Ishikawa (cell line): ENCODE results near the gene MITF.

Source experiments
- CEBPB ChIP-seq: IDR thresholded peaks from 2 replicates; pipeline ENCODE4 v1.6.1; 2012
- CREB1 ChIP-seq: IDR thresholded peaks from 2 replicates; pipeline ENCODE4 v1.6.1; 2012; ENCODE audit warnings: low read depth
- EGR1 ChIP-seq: IDR thresholded peaks from 2 replicates; pipeline ENCODE4 v1.6.1; 2012
- EP300 ChIP-seq: IDR thresholded peaks from 2 replicates; pipeline ENCODE4 v1.6.1; 2012; ENCODE audit warnings: borderline replicate concordance
- FOXM1 ChIP-seq: IDR thresholded peaks from 2 replicates; pipeline ENCODE4 v1.6.1; 2012; ENCODE audit warnings: low read depth, borderline replicate concordance
- NFIC ChIP-seq: IDR thresholded peaks from 2 replicates; pipeline ENCODE4 v1.6.1; 2012
- RAD21 ChIP-seq: IDR thresholded peaks from 2 replicates; pipeline ENCODE4 v1.6.1; 2012; ENCODE audit warnings: low read depth
- TAF1 ChIP-seq: IDR thresholded peaks from 2 replicates; pipeline ENCODE4 v1.6.1; 2012; ENCODE audit warnings: low read depth, mild to moderate bottlenecking
- TCF12 ChIP-seq: IDR thresholded peaks from 2 replicates; pipeline ENCODE4 v1.6.1; 2012; ENCODE audit warnings: low read depth
- TEAD4 ChIP-seq: IDR thresholded peaks from 2 replicates; pipeline ENCODE4 v1.6.1; 2012
- YY1 ChIP-seq: IDR thresholded peaks from 2 replicates; pipeline ENCODE4 v1.6.1; 2012; ENCODE audit warnings: low read depth
- ZBTB7A ChIP-seq: IDR thresholded peaks from 2 replicates; pipeline ENCODE4 v1.6.1; 2012; ENCODE audit warnings: low read depth
- TF ChIP-seq, protein P1 (sequence below): IDR thresholded peaks from 2 replicates; pipeline ENCODE4 v1.6.1; 2012; ENCODE audit warnings: low read depth, mild to moderate bottlenecking
- TF ChIP-seq, protein P2 (sequence below): IDR thresholded peaks from 2 replicates; pipeline ENCODE4 v1.6.1; 2012
- TF ChIP-seq, protein P3 (sequence below): IDR thresholded peaks from 2 replicates; pipeline ENCODE4 v1.6.1; 2012

The MITF gene

DNA sequence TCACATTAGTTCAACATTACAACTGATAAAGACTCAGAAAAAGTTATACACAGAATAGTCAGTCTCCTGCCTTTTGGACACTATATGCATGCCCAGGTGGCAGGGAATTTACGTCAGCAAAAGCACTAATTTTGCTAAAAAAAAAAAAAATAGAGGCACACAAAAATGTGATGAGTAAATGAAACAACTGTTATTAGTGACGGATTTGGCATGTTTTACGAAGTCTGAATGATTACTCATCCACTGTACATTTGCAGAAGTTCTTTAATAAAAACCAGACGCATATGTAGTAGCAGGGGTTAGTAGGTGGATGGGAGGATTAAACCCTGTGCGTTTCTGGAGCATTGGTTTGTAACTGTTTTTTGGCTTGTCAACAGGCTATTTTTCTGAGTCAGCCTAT lies 99.0 kb downstream of the MITF start:
- TF ChIP-seq CEBPB (no peak), TEAD4 (no peak), EP300 (no peak)
- TF ChIP-seq, protein P1, sequence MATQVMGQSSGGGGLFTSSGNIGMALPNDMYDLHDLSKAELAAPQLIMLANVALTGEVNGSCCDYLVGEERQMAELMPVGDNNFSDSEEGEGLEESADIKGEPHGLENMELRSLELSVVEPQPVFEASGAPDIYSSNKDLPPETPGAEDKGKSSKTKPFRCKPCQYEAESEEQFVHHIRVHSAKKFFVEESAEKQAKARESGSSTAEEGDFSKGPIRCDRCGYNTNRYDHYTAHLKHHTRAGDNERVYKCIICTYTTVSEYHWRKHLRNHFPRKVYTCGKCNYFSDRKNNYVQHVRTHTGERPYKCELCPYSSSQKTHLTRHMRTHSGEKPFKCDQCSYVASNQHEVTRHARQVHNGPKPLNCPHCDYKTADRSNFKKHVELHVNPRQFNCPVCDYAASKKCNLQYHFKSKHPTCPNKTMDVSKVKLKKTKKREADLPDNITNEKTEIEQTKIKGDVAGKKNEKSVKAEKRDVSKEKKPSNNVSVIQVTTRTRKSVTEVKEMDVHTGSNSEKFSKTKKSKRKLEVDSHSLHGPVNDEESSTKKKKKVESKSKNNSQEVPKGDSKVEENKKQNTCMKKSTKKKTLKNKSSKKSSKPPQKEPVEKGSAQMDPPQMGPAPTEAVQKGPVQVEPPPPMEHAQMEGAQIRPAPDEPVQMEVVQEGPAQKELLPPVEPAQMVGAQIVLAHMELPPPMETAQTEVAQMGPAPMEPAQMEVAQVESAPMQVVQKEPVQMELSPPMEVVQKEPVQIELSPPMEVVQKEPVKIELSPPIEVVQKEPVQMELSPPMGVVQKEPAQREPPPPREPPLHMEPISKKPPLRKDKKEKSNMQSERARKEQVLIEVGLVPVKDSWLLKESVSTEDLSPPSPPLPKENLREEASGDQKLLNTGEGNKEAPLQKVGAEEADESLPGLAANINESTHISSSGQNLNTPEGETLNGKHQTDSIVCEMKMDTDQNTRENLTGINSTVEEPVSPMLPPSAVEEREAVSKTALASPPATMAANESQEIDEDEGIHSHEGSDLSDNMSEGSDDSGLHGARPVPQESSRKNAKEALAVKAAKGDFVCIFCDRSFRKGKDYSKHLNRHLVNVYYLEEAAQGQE = no peak

DNA sequence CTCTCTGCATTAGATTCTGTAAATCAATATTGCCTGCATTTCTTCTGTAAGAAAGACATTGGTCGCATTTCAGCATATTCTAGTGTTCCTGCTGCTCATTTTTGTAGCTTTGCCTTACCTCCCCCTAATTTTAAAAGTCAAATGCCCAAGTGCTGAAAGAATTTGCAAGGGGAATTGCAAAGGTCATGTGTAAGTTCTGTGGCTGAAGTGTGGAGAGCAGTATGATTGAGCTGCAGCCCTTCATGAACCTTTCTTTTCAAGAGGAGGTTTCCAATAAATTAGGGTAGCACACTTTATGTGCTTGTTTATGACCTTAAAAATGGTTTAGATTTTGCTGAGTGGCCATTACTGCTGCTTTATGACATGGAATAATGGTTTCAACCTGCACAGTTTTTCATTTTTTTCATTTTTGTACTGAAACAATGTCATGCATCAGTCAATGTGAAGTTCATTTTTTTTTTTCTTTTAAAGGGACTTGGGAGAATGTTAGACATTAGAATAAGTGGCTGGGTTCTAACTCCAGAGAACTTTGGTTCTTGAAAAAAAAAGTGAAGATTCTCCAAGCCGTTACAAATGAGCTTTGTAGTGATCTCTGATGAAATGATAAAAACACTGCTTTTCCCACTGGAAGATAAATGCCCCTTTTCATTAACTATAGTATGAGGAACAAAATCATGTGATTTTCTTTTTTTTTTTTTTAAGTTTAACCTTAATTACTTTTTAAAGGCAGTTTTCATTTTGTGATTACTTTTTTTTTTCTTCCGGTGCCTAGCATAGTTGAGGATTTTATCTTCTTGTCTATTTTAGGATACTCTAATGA lies 99.6 kb downstream of the MITF start:
- TF ChIP-seq NFIC (no peak), EGR1 (no peak), TAF1 (no peak), ZBTB7A (no peak), CREB1 (no peak), EP300 (no peak), RAD21 (no peak), TCF12 (no peak), YY1 (no peak), CEBPB (no peak), TEAD4 (no peak)
- TF ChIP-seq, protein P1 = no peak
- TF ChIP-seq, protein P2, sequence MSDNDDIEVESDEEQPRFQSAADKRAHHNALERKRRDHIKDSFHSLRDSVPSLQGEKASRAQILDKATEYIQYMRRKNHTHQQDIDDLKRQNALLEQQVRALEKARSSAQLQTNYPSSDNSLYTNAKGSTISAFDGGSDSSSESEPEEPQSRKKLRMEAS = no peak
- TF ChIP-seq, protein P3, sequence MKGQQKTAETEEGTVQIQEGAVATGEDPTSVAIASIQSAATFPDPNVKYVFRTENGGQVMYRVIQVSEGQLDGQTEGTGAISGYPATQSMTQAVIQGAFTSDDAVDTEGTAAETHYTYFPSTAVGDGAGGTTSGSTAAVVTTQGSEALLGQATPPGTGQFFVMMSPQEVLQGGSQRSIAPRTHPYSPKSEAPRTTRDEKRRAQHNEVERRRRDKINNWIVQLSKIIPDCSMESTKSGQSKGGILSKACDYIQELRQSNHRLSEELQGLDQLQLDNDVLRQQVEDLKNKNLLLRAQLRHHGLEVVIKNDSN = no peak

DNA sequence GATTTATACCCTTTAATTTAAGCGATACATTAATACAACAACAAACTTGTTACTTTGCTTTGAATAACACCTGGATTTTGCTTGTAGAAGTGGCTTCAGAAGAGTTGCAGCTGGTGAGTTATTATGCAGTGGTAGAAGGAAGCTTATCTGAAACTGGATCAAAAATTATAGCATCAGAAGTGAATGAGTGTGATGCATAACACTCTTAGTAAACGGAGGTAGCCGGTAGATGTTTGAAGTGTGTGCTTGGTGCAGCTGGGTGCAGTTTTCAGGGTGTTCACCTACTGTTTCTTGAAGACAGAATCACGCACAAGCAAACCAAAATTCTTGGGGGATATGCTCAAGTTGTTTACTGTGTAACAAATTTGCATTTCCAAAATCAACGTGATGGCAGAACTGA lies 103.1 kb downstream of the MITF start:
- TF ChIP-seq RAD21 (no peak), NFIC (no peak), TEAD4 (no peak), CEBPB (no peak), EP300 (no peak), TAF1 (no peak), FOXM1 (no peak), CREB1 (no peak), EGR1 (no peak), TCF12 (no peak), ZBTB7A (no peak), YY1 (no peak)
- TF ChIP-seq, protein P2 = no peak
- TF ChIP-seq, protein P3 = no peak
- TF ChIP-seq, protein P1 = no peak

DNA sequence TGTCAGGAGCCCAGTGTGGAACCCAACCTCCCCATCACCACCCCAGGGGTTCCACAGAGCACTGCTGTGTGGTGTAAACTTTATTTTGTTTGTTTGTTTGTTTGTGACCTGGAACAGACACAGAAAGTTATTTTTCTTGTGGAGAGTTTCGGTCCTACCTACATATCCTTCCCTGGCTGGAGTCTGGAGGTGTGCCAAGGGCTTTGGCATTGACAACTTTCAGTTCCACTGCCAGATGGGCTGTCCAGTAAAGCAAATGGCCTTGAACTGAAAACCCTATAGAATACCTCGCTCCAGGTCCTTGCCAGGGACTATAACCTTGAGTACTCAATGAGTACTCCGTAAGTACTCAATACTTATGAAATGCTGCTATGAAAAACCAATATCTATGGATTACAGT lies 103.5 kb downstream of the MITF start:
- TF ChIP-seq ZBTB7A (no peak), EGR1 (no peak), CREB1 (no peak), NFIC (no peak), RAD21 (no peak), TAF1 (no peak), YY1 (no peak), EP300 (no peak), TCF12 (no peak)
- TF ChIP-seq, protein P1 = no peak
- TF ChIP-seq, protein P3 = no peak
